EL (cell line): ENCODE measurements around the gene ASTN1.
"Not testable (repeated sequence)": the region's sequence is repeated elsewhere in the genome, so short reads cannot be mapped to it uniquely, and the experiment has no call there.

Experiments used
- DNase-seq: peaks from one replicate; pipeline ENCODE4 v3.0.0-alpha.2; 2016

Gene ASTN1

GRCh38 chr1:177103005-177103852 is 61.3 kb downstream of the ASTN1 start:
- no peak for DNase-seq

GRCh38 chr1:177092001-177092400 is 72.5 kb downstream of the ASTN1 start:
- DNase-seq, result peak; percentile 29

GRCh38 chr1:177091040-177091439 is 73.5 kb downstream of the ASTN1 start:
- DNase-seq, result peak; percentile 62

- DNase-seq, result no peak
These were observed 75.5 kb downstream of the ASTN1 start for GRCh38 chr1:177088966-177089365.

- DNase-seq, result peak; percentile 65
These were observed 81.4 kb downstream of the ASTN1 start for GRCh38 chr1:177082855-177083693.

GRCh38 chr1:177080564-177080963 is 83.9 kb downstream of the ASTN1 start:
- DNase-seq, result no peak

- DNase-seq, result peak; percentile 39
These were observed 86.6 kb downstream of the ASTN1 start for GRCh38 chr1:177077734-177078499.

GRCh38 chr1:177077006-177077405 is 87.5 kb downstream of the ASTN1 start:
- no peak for DNase-seq

- DNase-seq, result not testable (repeated sequence)
These were observed 89.7 kb downstream of the ASTN1 start for GRCh38 chr1:177074811-177075210.

- no peak for DNase-seq
These were observed 95.0 kb downstream of the ASTN1 start for GRCh38 chr1:177069490-177069889.

GRCh38 chr1:177067752-177068410 is 96.6 kb downstream of the ASTN1 start:
- no peak for DNase-seq

GRCh38 chr1:177065430-177065829 is 99.1 kb downstream of the ASTN1 start:
- DNase-seq, result no peak

GRCh38 chr1:177063648-177064047 is 100.9 kb downstream of the ASTN1 start:
- no peak for DNase-seq

GRCh38 chr1:177054542-177054941 is 110.0 kb downstream of the ASTN1 start:
- DNase-seq, result no peak

GRCh38 chr1:177053648-177054047 is 110.9 kb downstream of the ASTN1 start:
- no peak for DNase-seq

- DNase-seq, result no peak
These were observed 116.0 kb downstream of the ASTN1 start for GRCh38 chr1:177048314-177049069.

GRCh38 chr1:177045151-177045550 is 119.4 kb downstream of the ASTN1 start:
- DNase-seq, result no peak

- no peak for DNase-seq
These were observed 120.1 kb downstream of the ASTN1 start for GRCh38 chr1:177044390-177044789.

GRCh38 chr1:177043597-177043996 is 120.9 kb downstream of the ASTN1 start:
- DNase-seq, result no peak

- DNase-seq, result no peak
These were observed 128.9 kb downstream of the ASTN1 start for GRCh38 chr1:177035586-177035985.

GRCh38 chr1:177033628-177034027 is 130.9 kb downstream of the ASTN1 start:
- DNase-seq, result no peak

GRCh38 chr1:177032434-177032833 is 132.1 kb downstream of the ASTN1 start:
- DNase-seq, result no peak
